K562 (cell line): ENCODE measurements around the gene RUNX1. TPM values are rescaled to one million over a fixed set of nuclear protein-coding genes. Genes with fewer than 3 reads are reported as not detected.

Experiments used
- CEBPB ChIP-seq: fragments of 450-650 bp; IDR thresholded peaks from 2 replicates; pipeline ENCODE4 v1.6.1; 2016; ENCODE audit warnings: missing genetic modification characterization, missing compliant biosample characterization
- CHD1 ChIP-seq: fragments of 200-600 bp; sonication (generic); IDR thresholded peaks from one replicate; pipeline ENCODE4 v1.6.1; 2012; ENCODE audit warnings: mild to moderate bottlenecking, moderate library complexity, low read length, inconsistent platforms
- CREBBP ChIP-seq: IDR thresholded peaks from one replicate; pipeline ENCODE4 v1.6.1; 2012; ENCODE audit warnings: low read depth, mild to moderate bottlenecking, control low read depth, inconsistent platforms, low read length
- EHMT2 ChIP-seq: fragments of 450-650 bp; IDR thresholded peaks from 2 replicates; pipeline ENCODE4 v1.6.1; 2018; ENCODE audit warnings: antibody characterized with exemption
- ELF1 ChIP-seq: fragments of 200-800 bp; sonication (Bioruptor generic); IDR thresholded peaks from 2 replicates; pipeline ENCODE4 v1.6.1; 2016; ENCODE audit warnings: missing genetic modification characterization, missing compliant biosample characterization
- ERF ChIP-seq: fragments of 450-650 bp; formaldehyde crosslinking; IDR thresholded peaks from 2 replicates; pipeline ENCODE4 v1.4.0; 2020; ENCODE audit warnings: mild to moderate bottlenecking, mixed read lengths
- FOXA1 ChIP-seq: fragments of 450-650 bp; IDR thresholded peaks from 2 replicates; pipeline ENCODE4 v1.6.1; 2016; ENCODE audit warnings: mild to moderate bottlenecking, borderline replicate concordance
- FOXJ3 ChIP-seq: sonication (generic); formaldehyde crosslinking; IDR thresholded peaks from 2 replicates; pipeline ENCODE4 v1.4.0; 2020; ENCODE audit warnings: mild to moderate bottlenecking, missing genetic modification reagents
- FOXK2 ChIP-seq, 2 experiments: fragments of 450-650 bp; IDR thresholded peaks in 1 of 2; conservative IDR thresholded peaks in 1 of 2; 2 replicates each; pipeline ENCODE4 v1.6.1; 2016; ENCODE audit warnings: low read depth in 2 of 2, mild to moderate bottlenecking in 1 of 2
- KLF16 ChIP-seq: IDR thresholded peaks from 2 replicates; pipeline ENCODE4 v1.6.1; 2016; ENCODE audit warnings: antibody characterized with exemption
- L3MBTL2 ChIP-seq: fragments of 450-650 bp; IDR thresholded peaks from 2 replicates; pipeline ENCODE4 v1.6.1; 2016; ENCODE audit warnings: mild to moderate bottlenecking, moderate library complexity
- LCOR ChIP-seq: sonication (generic); formaldehyde crosslinking; IDR thresholded peaks from 2 replicates; pipeline ENCODE4 v1.8.0; 2022; ENCODE audit warnings: mild to moderate bottlenecking, missing genetic modification reagents
- NCOA4 ChIP-seq: fragments of 450-650 bp; IDR thresholded peaks from 2 replicates; pipeline ENCODE4 v1.6.1; 2018; ENCODE audit warnings: mild to moderate bottlenecking; ENCODE audit not compliant: partially characterized antibody
- NR2C1 ChIP-seq, 2 experiments: fragments of 450-650 bp; IDR thresholded peaks; 2 replicates each; pipeline ENCODE4 v1.6.1; 2017; ENCODE audit warnings: mild to moderate bottlenecking in 2 of 2, antibody characterized with exemption in 1 of 2, inconsistent platforms in 1 of 2, missing compliant biosample characterization in 1 of 2, missing genetic modification characterization in 1 of 2
- PCBP1 ChIP-seq: fragments of 200-400 bp; formaldehyde crosslinking; IDR thresholded peaks from 2 replicates; pipeline ENCODE4 v1.6.1; 2018; ENCODE audit warnings: mild to moderate bottlenecking, low read depth, low read length; ENCODE audit not compliant: poor library complexity, severe bottlenecking
- PRPF4 ChIP-seq: fragments of 200-400 bp; formaldehyde crosslinking; IDR thresholded peaks from one replicate; pipeline ENCODE4 v1.6.1; 2017; ENCODE audit warnings: low read length, low read depth, mild to moderate bottlenecking; ENCODE audit not compliant: insufficient read depth, poor library complexity, severe bottlenecking
- SETDB1 ChIP-seq: IDR thresholded peaks from one replicate; pipeline ENCODE4 v1.6.1; 2012; ENCODE audit warnings: low read length, control low read depth, inconsistent platforms
- SNAPC5 ChIP-seq: fragments of 250-450 bp; sonication (Bioruptor Pico); IDR thresholded peaks from 2 replicates; pipeline ENCODE4 v1.8.0; 2021; ENCODE audit warnings: moderate library complexity, mild to moderate bottlenecking, inconsistent platforms
- STAT5A ChIP-seq: IDR thresholded peaks from 2 replicates; pipeline ENCODE4 v1.6.1; 2012; ENCODE audit warnings: low read length, inconsistent platforms, borderline replicate concordance
- ZBTB17 ChIP-seq: fragments of 450-650 bp; formaldehyde crosslinking; IDR thresholded peaks from 2 replicates; pipeline ENCODE4 v1.4.0; 2020; ENCODE audit warnings: mild to moderate bottlenecking
- ZBTB5 ChIP-seq: fragments of 450-650 bp; IDR thresholded peaks from 2 replicates; pipeline ENCODE4 v1.6.1; 2017; ENCODE audit warnings: antibody characterized with exemption
- ZNF24 ChIP-seq: fragments of 450-650 bp; IDR thresholded peaks from 2 replicates; pipeline ENCODE4 v1.6.1; 2016
- ZNF445 ChIP-seq: fragments of 250-450 bp; sonication (Bioruptor Pico); IDR thresholded peaks from 2 replicates; pipeline ENCODE4 v1.4.0; 2020; ENCODE audit warnings: low read depth, mild to moderate bottlenecking, moderate library complexity
- ZNF699 ChIP-seq: fragments of 250-450 bp; sonication (Bioruptor Pico); IDR thresholded peaks from 2 replicates; pipeline ENCODE4 v1.8.0; 2021; ENCODE audit warnings: mild to moderate bottlenecking, moderate library complexity; ENCODE audit not compliant: insufficient replicate concordance
- polyA plus RNA-seq, 8 experiments: library from polyadenylated mRNA; depleted of rRNA in 4 of 8; stranded (reverse) in 5 of 8; unstranded in 3 of 8; fragments of >200 nt; fragmentation: Nextera tagmentation in 2 of 8; fragmentation: Illumina TruSeq in 1 of 8; extraction: Ambion mirVana in 2 of 8; extraction: Trizol in 1 of 8; gene quantifications; 2 replicates each; pipeline versions ENCODE4 v1.2.1 to v1.2.3, GENCODE V29; 2011 to 2014; ENCODE audit warnings: inconsistent platforms in 1 of 8, missing spikeins in 1 of 8
- total RNA-seq, 7 experiments: library from RNA; depleted of rRNA in 6 of 7; stranded (reverse); fragments of >200 nt in 6 of 7; fragmentation: Illumina TruSeq in 2 of 7; extraction: Trizol in 2 of 7; gene quantifications; 2 replicates each; pipeline versions ENCODE4 v1.2.1 to v1.2.3, GENCODE V29; 2011 to 2021; ENCODE audit warnings: low replicate concordance in 1 of 7
- TF ChIP-seq, protein P1 (sequence below), 2 experiments: fragments of 450-650 bp in 1 of 2; sonication (generic) in 1 of 2; formaldehyde crosslinking; conservative IDR thresholded peaks; 2 replicates each; pipeline versions ENCODE4 v1.4.0 to v1.8.1; 2020 to 2022; ENCODE audit warnings: mild to moderate bottlenecking in 1 of 2, missing genetic modification reagents in 1 of 2
- TF ChIP-seq, protein P2 (sequence below): fragments of 250-450 bp; sonication (Bioruptor Pico); IDR thresholded peaks from 2 replicates; pipeline ENCODE4 v1.8.0; 2022; ENCODE audit warnings: inconsistent platforms, mild to moderate bottlenecking, moderate library complexity, borderline replicate concordance

Gene RUNX1
- total and polyA plus RNA-seq, 9 of the 15 experiments (the other 6 are each of a cell fraction or from before 2014, with no cell fraction given), result 2.2 to 68.6 (median 17.8) TPM

DNA sequence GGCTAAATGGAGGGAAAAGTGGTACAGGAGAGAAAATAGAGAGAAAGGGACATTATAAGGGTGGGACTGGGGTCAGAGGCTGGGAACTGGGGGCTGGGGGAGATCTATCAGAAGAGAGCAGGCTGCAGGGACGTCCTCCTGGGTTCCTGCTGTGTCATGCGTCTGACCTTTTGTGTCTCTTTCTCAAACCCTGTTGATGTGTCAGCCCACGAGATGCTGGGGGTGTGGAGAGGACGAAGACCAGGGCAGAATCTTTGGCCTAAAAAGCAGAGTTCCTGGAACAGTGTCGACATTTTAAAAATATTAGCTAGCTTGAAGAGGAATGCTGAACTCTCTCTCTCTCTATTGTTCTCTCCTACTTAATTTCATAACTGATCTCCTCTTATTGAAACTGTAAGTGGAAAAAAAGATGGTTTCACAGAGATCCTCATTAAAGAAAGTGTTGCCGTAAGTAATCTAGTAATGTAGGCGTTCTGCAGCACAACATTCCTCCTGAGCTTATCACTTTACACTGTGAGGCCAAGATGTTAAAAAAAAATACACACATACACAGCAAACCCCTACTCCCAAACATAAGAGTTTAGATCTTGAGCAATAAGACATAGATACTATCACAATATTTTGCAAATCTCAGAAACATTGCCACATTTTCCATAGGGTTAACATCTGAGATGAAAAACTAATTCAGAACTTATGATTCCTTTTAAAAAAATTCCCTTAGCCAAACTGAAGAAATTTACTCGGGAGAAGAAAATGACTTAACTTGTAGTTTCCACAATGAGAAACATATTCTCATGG, 52.6 kb downstream of the RUNX1 start (continued):
- TF ChIP-seq SNAPC5 (CRISPR knock-in tag) (no peak), ERF (0 out of 2 replicates have a peak, but pooled peaks have one; percentile 25), CREBBP (no peak), FOXJ3 (CRISPR knock-in tag) (no peak), SETDB1 (no peak), L3MBTL2 (peak; percentile 96), FOXK2 (conservative IDR thresholded peaks at IDR 0.05 in 1 of 2, IDR thresholded peaks at IDR 0.05 in 1 of 2; ENCODE audit: low read depth in 2 of 2) (peak; percentile 76 to 79; a peak in 3 of 4 replicates), NR2C1 (IDR thresholded peaks at IDR 0.05) (peak; percentile 81), NR2C1 (tag; IDR thresholded peaks at IDR 0.05) (peak; percentile 85), ELF1 (no peak; the same call in 1 of the 2 replicates), STAT5A (peak; percentile 25; the same call in 1 of the 2 replicates), KLF16 (0 out of 2 replicates have a peak, but pooled peaks have one; percentile 6), LCOR (CRISPR knock-in tag) (no peak), CHD1 (no peak), ZBTB17 (no peak), CEBPB (tag) (peak; percentile 85), ZNF445 (no peak), ZNF699 (CRISPR knock-in tag) (no peak), ZNF24 (no peak), PCBP1 (no peak), PRPF4 (no peak), ZBTB5 (no peak), FOXA1 (no peak), NCOA4 (peak; percentile 2), EHMT2 (peak; percentile 53; the same call in 1 of the 2 replicates)
- TF ChIP-seq, protein P1, sequence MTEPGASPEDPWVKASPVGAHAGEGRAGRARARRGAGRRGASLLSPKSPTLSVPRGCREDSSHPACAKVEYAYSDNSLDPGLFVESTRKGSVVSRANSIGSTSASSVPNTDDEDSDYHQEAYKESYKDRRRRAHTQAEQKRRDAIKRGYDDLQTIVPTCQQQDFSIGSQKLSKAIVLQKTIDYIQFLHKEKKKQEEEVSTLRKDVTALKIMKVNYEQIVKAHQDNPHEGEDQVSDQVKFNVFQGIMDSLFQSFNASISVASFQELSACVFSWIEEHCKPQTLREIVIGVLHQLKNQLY (CRISPR knock-in tag; conservative IDR thresholded peaks at IDR 0.05), result no peak
- TF ChIP-seq, protein P2, sequence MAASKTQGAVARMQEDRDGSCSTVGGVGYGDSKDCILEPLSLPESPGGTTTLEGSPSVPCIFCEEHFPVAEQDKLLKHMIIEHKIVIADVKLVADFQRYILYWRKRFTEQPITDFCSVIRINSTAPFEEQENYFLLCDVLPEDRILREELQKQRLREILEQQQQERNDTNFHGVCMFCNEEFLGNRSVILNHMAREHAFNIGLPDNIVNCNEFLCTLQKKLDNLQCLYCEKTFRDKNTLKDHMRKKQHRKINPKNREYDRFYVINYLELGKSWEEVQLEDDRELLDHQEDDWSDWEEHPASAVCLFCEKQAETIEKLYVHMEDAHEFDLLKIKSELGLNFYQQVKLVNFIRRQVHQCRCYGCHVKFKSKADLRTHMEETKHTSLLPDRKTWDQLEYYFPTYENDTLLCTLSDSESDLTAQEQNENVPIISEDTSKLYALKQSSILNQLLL (CRISPR knock-in tag), result no peak
